Smooth muscle cell (in vitro differentiated cells): ENCODE measurements around the gene MAP4K5. TPM values are rescaled to one million over a fixed set of nuclear protein-coding genes. Genes with fewer than 3 reads are reported as not detected.

Experiments used
- DNase-seq: peaks from one replicate; lab custom pipeline; 2025; ENCODE audit not compliant: unreplicated experiment; lab: John Stamatoyannopoulos, UW
- H2AFZ ChIP-seq: fragments of 200-600 bp; sonication (generic); 2 replicates; pipeline ENCODE4 v1.6.0; 2016; ENCODE audit warnings: antibody characterized with exemption, low read depth, mild to moderate bottlenecking
- H3F3A ChIP-seq: fragments of 200-600 bp; sonication (generic); 2 replicates; pipeline ENCODE4 v1.6.0; 2017; ENCODE audit warnings: antibody characterized with exemption, low read depth
- H3K27ac ChIP-seq: fragments of 200-600 bp; sonication (generic); 2 replicates; pipeline ENCODE4 v1.5.1; 2016; ENCODE audit warnings: low read depth, mild to moderate bottlenecking
- H3K27me3 ChIP-seq: fragments of 200-600 bp; sonication (generic); 2 replicates; pipeline ENCODE4 v1.6.1; 2016; ENCODE audit warnings: low read depth, mild to moderate bottlenecking
- H3K36me3 ChIP-seq: fragments of 200-600 bp; sonication (generic); 2 replicates; pipeline ENCODE4 v1.5.1; 2016; ENCODE audit warnings: low read depth
- H3K4me1 ChIP-seq: fragments of 200-600 bp; sonication (generic); 2 replicates; pipeline ENCODE4 v1.5.1; 2016; ENCODE audit warnings: low read depth
- H3K4me2 ChIP-seq: fragments of 200-600 bp; sonication (generic); 2 replicates; pipeline ENCODE4 v1.6.0; 2016; ENCODE audit warnings: mild to moderate bottlenecking
- H3K4me3 ChIP-seq: fragments of 200-600 bp; sonication (generic); 2 replicates; pipeline ENCODE4 v1.5.1; 2016; ENCODE audit warnings: mild to moderate bottlenecking
- H3K79me2 ChIP-seq: fragments of 200-600 bp; sonication (generic); 2 replicates; pipeline ENCODE4 v1.6.0; 2016; ENCODE audit warnings: low read depth, mild to moderate bottlenecking
- H3K9ac ChIP-seq: fragments of 200-600 bp; sonication (generic); 2 replicates; pipeline ENCODE4 v1.6.0; 2016; ENCODE audit warnings: low read depth
- H3K9me3 ChIP-seq: fragments of 200-600 bp; sonication (generic); replicated peaks from 2 replicates; pipeline ENCODE4 v1.5.1; 2016; ENCODE audit warnings: low read depth
- H4K20me1 ChIP-seq: fragments of 200-600 bp; sonication (generic); 2 replicates; pipeline ENCODE4 v1.6.0; 2016; ENCODE audit warnings: low read depth
- CTCF ChIP-seq: fragments of 200-600 bp; sonication (generic); IDR thresholded peaks from 2 replicates; pipeline ENCODE4 v1.5.1; 2017; ENCODE audit warnings: borderline replicate concordance, mild to moderate bottlenecking, antibody characterized with exemption; ENCODE audit not compliant: insufficient read depth, poor library complexity, severe bottlenecking
- WGBS: methylation state at CpG from one replicate; pipeline ENCODE4 v1.1.7; 2016; ENCODE audit warnings: low lambda C conversion rate; 5-methylcytosine and 5-hydroxymethylcytosine counted together
- polyA plus RNA-seq: library from polyadenylated mRNA; unstranded; fragments of >200 nt; fragmentation: Nextera tagmentation; extraction: Ambion mirVana; gene quantifications from 2 replicates; pipeline ENCODE4 v1.2.1, GENCODE V29; 2016
- total RNA-seq: library from RNA; depleted of rRNA; stranded (reverse); fragments of >200 nt; gene quantifications from 2 replicates; pipeline ENCODE4 v1.2.3, GENCODE V29; 2014

MAP4K5 gene
- total and polyA plus RNA-seq, 2 experiments from 2014 or later, result 35.4 to 115 TPM

GRCh38 chr14:50379563-50379962 lies 152.8 kb downstream of the MAP4K5 start:
- TF ChIP-seq CTCF, result no peak
- no peaks in the 10 kb centered on the region for H3F3A ChIP-seq
- no peaks in the 10 kb centered on the region for H3K79me2 ChIP-seq
- no peak overlapping the region for H3K4me3 ChIP-seq
- no peak overlapping the region for H2AFZ ChIP-seq
- no peak overlapping the region for H3K27ac ChIP-seq
- H3K4me1 ChIP-seq, result peaks cover 12% of the 10 kb centered on the region
- 91% methylated on average over 2 of the region's 2 CpGs for WGBS
- H4K20me1 ChIP-seq, result no peaks in the 10 kb centered on the region
- H3K4me2 ChIP-seq, result no peak overlapping the region
- no peak overlapping the region for H3K9ac ChIP-seq
- no peaks in the 10 kb centered on the region for H3K9me3 ChIP-seq
- no peak for DNase-seq
- no peaks in the 10 kb centered on the region for H3K36me3 ChIP-seq
- H3K27me3 ChIP-seq, result no peaks in the 10 kb centered on the region

GRCh38 chr14:50377550-50378085 lies 154.8 kb downstream of the MAP4K5 start:
- H3K9me3 ChIP-seq, result no peaks in the 10 kb centered on the region
- H3K4me2 ChIP-seq, result no peak overlapping the region
- peaks cover 6% of the 10 kb centered on the region for H3K4me1 ChIP-seq
- H3K9ac ChIP-seq, result no peak overlapping the region
- H3K79me2 ChIP-seq, result no peaks in the 10 kb centered on the region
- no peak for TF ChIP-seq CTCF
- H4K20me1 ChIP-seq, result no peaks in the 10 kb centered on the region
- H3K36me3 ChIP-seq, result no peaks in the 10 kb centered on the region
- no peaks in the 10 kb centered on the region for H3K27me3 ChIP-seq
- no peaks in the 10 kb centered on the region for H3F3A ChIP-seq
- no peak overlapping the region for H2AFZ ChIP-seq
- 84% methylated on average over 4 of the region's 4 CpGs for WGBS
- DNase-seq, result no peak
- no peak overlapping the region for H3K27ac ChIP-seq
- no peak overlapping the region for H3K4me3 ChIP-seq

GRCh38 chr14:50375760-50376159 lies 156.6 kb downstream of the MAP4K5 start:
- H3K36me3 ChIP-seq, result no peaks in the 10 kb centered on the region
- no peak for TF ChIP-seq CTCF
- no peak overlapping the region for H3K9ac ChIP-seq
- WGBS, result 96% methylated on average over 5 of the region's 5 CpGs
- no peak overlapping the region for H3K27ac ChIP-seq
- H3K4me1 ChIP-seq, result peaks cover 6% of the 10 kb centered on the region
- H4K20me1 ChIP-seq, result no peaks in the 10 kb centered on the region
- no peak for DNase-seq
- H3K9me3 ChIP-seq, result no peaks in the 10 kb centered on the region
- no peaks in the 10 kb centered on the region for H3K79me2 ChIP-seq
- H2AFZ ChIP-seq, result no peak overlapping the region
- no peak overlapping the region for H3K4me3 ChIP-seq
- H3K27me3 ChIP-seq, result no peaks in the 10 kb centered on the region
- no peaks in the 10 kb centered on the region for H3F3A ChIP-seq
- H3K4me2 ChIP-seq, result no peak overlapping the region

GRCh38 chr14:50373959-50374358 lies 158.4 kb downstream of the MAP4K5 start:
- no peaks in the 10 kb centered on the region for H3F3A ChIP-seq
- H3K9me3 ChIP-seq, result no peaks in the 10 kb centered on the region
- no peak overlapping the region for H2AFZ ChIP-seq
- no peak overlapping the region for H3K4me2 ChIP-seq
- H3K27me3 ChIP-seq, result no peaks in the 10 kb centered on the region
- WGBS, result 58% methylated on average over 3 of the region's 3 CpGs
- no peaks in the 10 kb centered on the region for H3K36me3 ChIP-seq
- H3K9ac ChIP-seq, result no peak overlapping the region
- H4K20me1 ChIP-seq, result no peaks in the 10 kb centered on the region
- H3K27ac ChIP-seq, result no peak overlapping the region
- H3K79me2 ChIP-seq, result no peaks in the 10 kb centered on the region
- H3K4me3 ChIP-seq, result no peak overlapping the region
- H3K4me1 ChIP-seq, result peaks cover 6% of the 10 kb centered on the region
- TF ChIP-seq CTCF, result no peak
- no peak for DNase-seq
